ENCODE results near the gene TMEM72. TPM values are rescaled to one million over a fixed set of nuclear protein-coding genes. Genes with fewer than 3 reads are reported as not detected.

Gene TMEM72
- total RNA-seq, 1 donor from 2014 or later = not detected

DNA sequence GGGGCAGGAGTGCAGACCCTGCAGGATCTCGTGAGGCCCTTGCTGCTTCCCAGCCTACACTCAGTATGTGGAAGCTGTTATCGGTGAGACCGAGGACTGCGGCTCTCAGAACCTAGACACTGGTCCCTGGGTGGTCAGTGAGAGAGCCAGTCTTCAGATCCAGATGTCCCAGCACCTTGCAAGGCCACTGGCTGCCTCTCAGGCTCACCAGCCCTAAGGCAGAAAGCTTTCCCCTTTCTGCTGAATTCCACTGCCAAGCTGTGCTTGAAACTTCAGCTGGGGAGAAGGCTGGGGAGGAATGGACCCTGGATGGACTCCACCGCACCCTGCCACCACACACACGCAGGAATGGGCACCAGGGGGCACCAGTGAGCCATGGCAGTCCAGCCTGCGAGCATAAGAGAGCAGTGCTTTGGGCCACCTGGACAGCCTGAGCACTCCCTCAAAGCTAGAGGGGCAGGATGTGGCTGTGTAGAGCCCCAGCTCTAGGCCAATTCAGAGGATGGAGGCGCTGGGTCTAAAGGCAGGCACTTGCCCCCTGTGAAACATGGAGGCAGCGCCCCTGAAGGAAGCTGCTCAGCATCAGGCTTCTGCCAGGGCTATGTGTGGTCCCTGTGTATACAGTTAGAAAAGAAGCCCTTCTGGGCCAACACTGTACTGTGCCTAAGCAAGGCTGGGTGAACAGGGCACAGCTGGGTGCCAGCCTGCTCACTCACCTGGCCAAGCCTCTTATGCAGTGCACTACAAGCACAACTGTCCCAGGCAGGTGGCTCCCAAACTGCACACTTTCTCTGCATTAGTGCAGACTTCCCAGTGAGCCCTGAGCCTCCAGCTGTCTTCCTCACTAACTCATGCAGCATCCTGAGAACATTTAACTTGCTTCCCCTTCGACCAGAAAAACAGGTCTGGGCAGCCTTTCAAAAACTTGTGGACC, 21.6 kb downstream of the TMEM72 start:
- peaks cover 7% of the 10 kb centered on the region for H3K9me3 Mint-ChIP-seq (ENCODE audit: unreplicated experiment)
- H3K9me3 ChIP-seq (ENCODE audit: insufficient read depth, low read depth, low read length) = no peaks in the 10 kb centered on the region
- H3K27me3 Mint-ChIP-seq (ENCODE audit: low read depth, unreplicated experiment) = peaks cover 16% of the 10 kb centered on the region
- H3K4me3 Mint-ChIP-seq (ENCODE audit: unreplicated experiment) = no peak overlapping the region
- H3K27ac ChIP-seq (ENCODE audit: low read depth, low read length) = no peak overlapping the region
- H3K4me3 ChIP-seq (ENCODE audit: insufficient read depth, low read depth, low read length) = no peak overlapping the region
- no peak for TF ChIP-seq EZH2 (IDR thresholded peaks at IDR 0.05; ENCODE audit: insufficient read depth, low read length)
- TF ChIP-seq, protein P1, sequence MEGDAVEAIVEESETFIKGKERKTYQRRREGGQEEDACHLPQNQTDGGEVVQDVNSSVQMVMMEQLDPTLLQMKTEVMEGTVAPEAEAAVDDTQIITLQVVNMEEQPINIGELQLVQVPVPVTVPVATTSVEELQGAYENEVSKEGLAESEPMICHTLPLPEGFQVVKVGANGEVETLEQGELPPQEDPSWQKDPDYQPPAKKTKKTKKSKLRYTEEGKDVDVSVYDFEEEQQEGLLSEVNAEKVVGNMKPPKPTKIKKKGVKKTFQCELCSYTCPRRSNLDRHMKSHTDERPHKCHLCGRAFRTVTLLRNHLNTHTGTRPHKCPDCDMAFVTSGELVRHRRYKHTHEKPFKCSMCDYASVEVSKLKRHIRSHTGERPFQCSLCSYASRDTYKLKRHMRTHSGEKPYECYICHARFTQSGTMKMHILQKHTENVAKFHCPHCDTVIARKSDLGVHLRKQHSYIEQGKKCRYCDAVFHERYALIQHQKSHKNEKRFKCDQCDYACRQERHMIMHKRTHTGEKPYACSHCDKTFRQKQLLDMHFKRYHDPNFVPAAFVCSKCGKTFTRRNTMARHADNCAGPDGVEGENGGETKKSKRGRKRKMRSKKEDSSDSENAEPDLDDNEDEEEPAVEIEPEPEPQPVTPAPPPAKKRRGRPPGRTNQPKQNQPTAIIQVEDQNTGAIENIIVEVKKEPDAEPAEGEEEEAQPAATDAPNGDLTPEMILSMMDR (IDR thresholded peaks at IDR 0.05; ENCODE audit: insufficient read depth, low read depth, low read length) = peak; percentile 89
- FAIRE-seq = no peak
- no peaks in the 10 kb centered on the region for H3K36me3 ChIP-seq (ENCODE audit: insufficient read depth, low read length)
- no peak overlapping the region for H3K9ac ChIP-seq (ENCODE audit: low read length)
- H3K79me2 ChIP-seq (ENCODE audit: insufficient read depth, low read length) = no peaks in the 10 kb centered on the region
- H3K4me1 Mint-ChIP-seq (ENCODE audit: low read depth, unreplicated experiment) = peaks cover 24% of the 10 kb centered on the region
- H4K20me1 ChIP-seq (ENCODE audit: insufficient read depth, low read length) = no peaks in the 10 kb centered on the region
- H3K27ac Mint-ChIP-seq (ENCODE audit: unreplicated experiment) = no peak overlapping the region
- DNase-seq (ENCODE audit: low read depth) = peak; percentile 56
- H3K4me2 ChIP-seq (ENCODE audit: low read length) = no peak overlapping the region
- H3K27me3 ChIP-seq (ENCODE audit: insufficient read depth, low read length) = no peaks in the 10 kb centered on the region
- H3K4me1 ChIP-seq (ENCODE audit: insufficient read depth, low read length) = peaks cover 5% of the 10 kb centered on the region
- H3K36me3 Mint-ChIP-seq (ENCODE audit: low read depth, unreplicated experiment) = no peaks in the 10 kb centered on the region
- H2AFZ ChIP-seq (ENCODE audit: low read depth, low read length) = peak overlapping the region; percentile 13

DNA sequence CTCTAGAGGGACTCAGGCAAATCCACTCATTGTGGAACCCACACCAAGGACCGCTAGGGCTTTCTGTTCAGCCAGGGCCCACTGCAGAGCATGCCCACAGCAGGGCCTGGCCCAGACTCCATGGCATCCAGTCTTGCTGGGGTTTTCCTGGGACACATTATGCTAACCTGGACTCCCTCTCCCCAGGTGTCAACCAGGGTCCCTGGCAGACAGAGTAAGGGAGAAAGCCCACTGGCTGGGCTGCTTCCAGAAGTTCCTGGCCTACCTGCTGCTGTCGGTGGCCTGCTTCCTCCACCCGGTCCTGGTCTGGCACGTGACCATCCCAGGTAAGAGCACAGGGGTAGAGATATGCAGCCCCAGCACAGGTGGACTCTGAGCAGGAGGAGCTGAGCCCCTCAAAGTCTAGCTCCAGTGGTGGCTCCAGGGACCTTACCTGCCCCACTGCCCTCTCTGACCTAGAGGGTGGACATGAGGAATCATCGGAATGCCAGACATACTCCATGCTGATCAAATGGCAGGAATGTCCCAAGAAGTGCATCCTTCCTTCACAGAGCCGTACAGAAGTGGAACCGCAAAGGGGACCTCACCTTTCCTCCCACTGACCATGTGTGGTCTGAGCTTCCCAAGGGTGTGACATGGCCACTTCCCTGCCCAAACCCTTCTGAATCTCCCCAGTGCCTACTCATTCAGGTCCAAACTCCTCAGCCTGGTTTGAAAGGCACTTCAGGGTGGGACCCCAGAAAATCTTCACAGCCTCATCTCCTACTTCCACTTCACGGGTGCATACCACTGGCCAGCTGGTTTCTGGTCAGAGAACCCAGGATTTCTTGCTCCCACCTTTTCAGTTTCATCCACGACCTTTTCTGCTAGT, 22.5 kb downstream of the TMEM72 start:
- H3K27me3 Mint-ChIP-seq (ENCODE audit: low read depth, unreplicated experiment) = peaks cover 12% of the 10 kb centered on the region
- Histone ChIP-seq H3K9me3 (ENCODE audit: insufficient read depth, low read depth, low read length) (no peaks in the 10 kb centered on the region), H3K36me3 (ENCODE audit: insufficient read depth, low read length) (no peaks in the 10 kb centered on the region), H3K4me2 (ENCODE audit: low read length) (no peak overlapping the region), H3K27me3 (ENCODE audit: insufficient read depth, low read length) (no peaks in the 10 kb centered on the region), H4K20me1 (ENCODE audit: insufficient read depth, low read length) (no peaks in the 10 kb centered on the region), H2AFZ (ENCODE audit: low read depth, low read length) (no peak overlapping the region), H3K79me2 (ENCODE audit: insufficient read depth, low read length) (no peaks in the 10 kb centered on the region), H3K4me1 (ENCODE audit: insufficient read depth, low read length) (peaks cover 5% of the 10 kb centered on the region), H3K4me3 (ENCODE audit: insufficient read depth, low read depth, low read length) (no peak overlapping the region), H3K27ac (ENCODE audit: low read depth, low read length) (no peak overlapping the region), H3K9ac (ENCODE audit: low read length) (no peak overlapping the region)
- H3K4me1 Mint-ChIP-seq (ENCODE audit: low read depth, unreplicated experiment) = peaks cover 24% of the 10 kb centered on the region
- TF ChIP-seq EZH2 (IDR thresholded peaks at IDR 0.05; ENCODE audit: insufficient read depth, low read length) = no peak
- TF ChIP-seq, protein P1 (IDR thresholded peaks at IDR 0.05; ENCODE audit: insufficient read depth, low read depth, low read length) = no peak
- peaks cover 8% of the 10 kb centered on the region for H3K9me3 Mint-ChIP-seq (ENCODE audit: unreplicated experiment)
- H3K4me3 Mint-ChIP-seq (ENCODE audit: unreplicated experiment) = no peak overlapping the region
- FAIRE-seq (no peak), DNase-seq (ENCODE audit: low read depth) (no peak)
- H3K36me3 Mint-ChIP-seq (ENCODE audit: low read depth, unreplicated experiment) = no peaks in the 10 kb centered on the region
- H3K27ac Mint-ChIP-seq (ENCODE audit: unreplicated experiment) = peak overlapping the region; percentile 18
